ENCODE results near the gene CDT1. TPM values are rescaled to one million over a fixed set of nuclear protein-coding genes. Genes with fewer than 3 reads are reported as not detected.

CDT1 gene
- total and polyA plus RNA-seq, 2 experiments from 2014 or later = 5.9 to 11.3 TPM

GRCh38 chr16:88759976-88760350, 43.6 kb upstream of the CDT1 start:
- 97 to 98% methylated on average over 16 to 22 of the region's 22 CpGs for WGBS, 2 experiments (ENCODE audit: low coverage in 1 of 2, low lambda C conversion rate in 2 of 2, missing lambda C conversion rate in 2 of 2)
- TF ChIP-seq EZH2 (IDR thresholded peaks at IDR 0.05; ENCODE audit: insufficient read depth, poor library complexity, severe bottlenecking) = no peak
- TF ChIP-seq EZH2phosphoT487 (IDR thresholded peaks at IDR 0.05; ENCODE audit: insufficient read depth, low read depth) = no peak
- Histone ChIP-seq H4K20me1 (ENCODE audit: insufficient read depth) (peaks cover 12% of the 10 kb centered on the region), H3K9me2 (ENCODE audit: insufficient read depth) (no peaks in the 10 kb centered on the region), H2AFZ (no peak overlapping the region), H3K4me3 (no peak overlapping the region), H3K4me1 (ENCODE audit: insufficient read depth) (peaks cover 8% of the 10 kb centered on the region), H3K36me3 (ENCODE audit: low read depth) (no peaks in the 10 kb centered on the region; the same call in 1 of the 2 replicates), H3K79me2 (ENCODE audit: insufficient read depth) (peaks cover 100% of the 10 kb centered on the region), H3K27ac (no peak overlapping the region), H3K9me3 (ENCODE audit: low read depth) (no peaks in the 10 kb centered on the region), H3F3A (ENCODE audit: insufficient read depth) (no peaks in the 10 kb centered on the region), H3K4me2 (ENCODE audit: unreplicated experiment) (no peak overlapping the region), H3K9ac (no peak overlapping the region), H3K27me3 (replicated peaks; ENCODE audit: insufficient read depth) (no peaks in the 10 kb centered on the region)
- no peak for DNase-seq
- in situ Hi-C loops (cut with MboI) = no loop called here

GRCh38 chr16:88760424-88761142, 43.0 kb upstream of the CDT1 start:
- Histone ChIP-seq H3K27me3 (replicated peaks; ENCODE audit: insufficient read depth) (no peaks in the 10 kb centered on the region), H3K36me3 (ENCODE audit: low read depth) (no peaks in the 10 kb centered on the region; the same call in 1 of the 2 replicates), H3K9me2 (ENCODE audit: insufficient read depth) (no peaks in the 10 kb centered on the region), H3K9ac (no peak overlapping the region), H3K27ac (no peak overlapping the region), H3K79me2 (ENCODE audit: insufficient read depth) (peaks cover 100% of the 10 kb centered on the region), H3K9me3 (ENCODE audit: low read depth) (no peaks in the 10 kb centered on the region), H4K20me1 (ENCODE audit: insufficient read depth) (peaks cover 12% of the 10 kb centered on the region), H3F3A (ENCODE audit: insufficient read depth) (no peaks in the 10 kb centered on the region), H2AFZ (no peak overlapping the region), H3K4me2 (ENCODE audit: unreplicated experiment) (no peak overlapping the region), H3K4me1 (ENCODE audit: insufficient read depth) (peaks cover 3% of the 10 kb centered on the region), H3K4me3 (no peak overlapping the region)
- WGBS, 2 experiments (ENCODE audit: low coverage in 1 of 2, low lambda C conversion rate in 2 of 2, missing lambda C conversion rate in 2 of 2) = 92 to 95% methylated on average over 24 of the region's 24 CpGs
- no peak for DNase-seq
- in situ Hi-C loops (cut with MboI) = no loop called here
- TF ChIP-seq EZH2phosphoT487 (IDR thresholded peaks at IDR 0.05; ENCODE audit: insufficient read depth, low read depth) (no peak), EZH2 (IDR thresholded peaks at IDR 0.05; ENCODE audit: insufficient read depth, poor library complexity, severe bottlenecking) (no peak)

GRCh38 chr16:88761143-88761534, 42.5 kb upstream of the CDT1 start:
- Histone ChIP-seq H2AFZ (no peak overlapping the region), H3K27me3 (replicated peaks; ENCODE audit: insufficient read depth) (no peaks in the 10 kb centered on the region), H4K20me1 (ENCODE audit: insufficient read depth) (peaks cover 12% of the 10 kb centered on the region), H3K4me3 (no peak overlapping the region), H3K4me2 (ENCODE audit: unreplicated experiment) (no peak overlapping the region), H3K9me2 (ENCODE audit: insufficient read depth) (no peaks in the 10 kb centered on the region), H3K4me1 (ENCODE audit: insufficient read depth) (no peaks in the 10 kb centered on the region; the same call in 1 of the 2 replicates), H3K27ac (no peak overlapping the region), H3K36me3 (ENCODE audit: low read depth) (no peaks in the 10 kb centered on the region; the same call in 1 of the 2 replicates), H3K79me2 (ENCODE audit: insufficient read depth) (peaks cover 100% of the 10 kb centered on the region), H3K9me3 (ENCODE audit: low read depth) (no peaks in the 10 kb centered on the region), H3K9ac (no peak overlapping the region), H3F3A (ENCODE audit: insufficient read depth) (no peaks in the 10 kb centered on the region)
- in situ Hi-C loops (cut with MboI) = no loop called here
- no peak for DNase-seq
- no peak for TF ChIP-seq EZH2phosphoT487 (IDR thresholded peaks at IDR 0.05; ENCODE audit: insufficient read depth, low read depth)
- no peak for TF ChIP-seq EZH2 (IDR thresholded peaks at IDR 0.05; ENCODE audit: insufficient read depth, poor library complexity, severe bottlenecking)
- WGBS, 2 experiments (ENCODE audit: low coverage in 1 of 2, low lambda C conversion rate in 2 of 2, missing lambda C conversion rate in 2 of 2) = 92 to 94% methylated on average over 11 of the region's 11 CpGs

GRCh38 chr16:88761830-88762229, 41.8 kb upstream of the CDT1 start:
- no peaks in the 10 kb centered on the region; the same call in 1 of the 2 replicates for H3K4me1 ChIP-seq (ENCODE audit: insufficient read depth)
- no peaks in the 10 kb centered on the region for H3K9me2 ChIP-seq (ENCODE audit: insufficient read depth)
- no peak overlapping the region for H3K4me3 ChIP-seq
- 84 to 87% methylated on average over 9 to 10 of the region's 10 CpGs for WGBS, 2 experiments (ENCODE audit: low coverage in 1 of 2, low lambda C conversion rate in 2 of 2, missing lambda C conversion rate in 2 of 2)
- no peaks in the 10 kb centered on the region for H3K9me3 ChIP-seq (ENCODE audit: low read depth)
- DNase-seq = no peak
- H3K27me3 ChIP-seq (replicated peaks; ENCODE audit: insufficient read depth) = no peaks in the 10 kb centered on the region
- in situ Hi-C loops (cut with MboI) = no loop called here
- H2AFZ ChIP-seq = no peak overlapping the region
- H3F3A ChIP-seq (ENCODE audit: insufficient read depth) = no peaks in the 10 kb centered on the region
- H3K4me2 ChIP-seq (ENCODE audit: unreplicated experiment) = no peak overlapping the region
- no peak overlapping the region for H3K9ac ChIP-seq
- peaks cover 100% of the 10 kb centered on the region for H3K79me2 ChIP-seq (ENCODE audit: insufficient read depth)
- no peaks in the 10 kb centered on the region; the same call in 1 of the 2 replicates for H3K36me3 ChIP-seq (ENCODE audit: low read depth)
- TF ChIP-seq EZH2phosphoT487 (IDR thresholded peaks at IDR 0.05; ENCODE audit: insufficient read depth, low read depth) (no peak), EZH2 (IDR thresholded peaks at IDR 0.05; ENCODE audit: insufficient read depth, poor library complexity, severe bottlenecking) (no peak)
- no peak overlapping the region for H3K27ac ChIP-seq
- H4K20me1 ChIP-seq (ENCODE audit: insufficient read depth) = peaks cover 12% of the 10 kb centered on the region
